Measurements from ENCODE around the gene EPB41L1. TPM values are rescaled to one million over a fixed set of nuclear protein-coding genes. Genes with fewer than 3 reads are reported as not detected.
A peak's percentile ranks its signal among the peaks of the same experiment; 100 is the strongest.

The EPB41L1 gene
- polyA plus RNA-seq, 1 donor (not counting 4 experiments of a cell fraction or from before 2014, with no cell fraction given), result 1.2 TPM

- no peaks in the 10 kb centered on the region for H4K20me1 ChIP-seq (ENCODE audit: control insufficient read depth, extremely low read depth, insufficient read depth, low read length)
- H2AFZ ChIP-seq (ENCODE audit: control insufficient read depth, low read length), result no peak overlapping the region
- peaks cover 25% of the 10 kb centered on the region for H3K79me2 ChIP-seq (ENCODE audit: control insufficient read depth, insufficient read depth, low read length)
- H3K36me3 ChIP-seq (ENCODE audit: control insufficient read depth in 2 of 2, extremely low read depth in 1 of 2, insufficient read depth in 2 of 2, low read length in 2 of 2), result peaks cover 13 to 20% of the 10 kb centered on the region in 2 experiments
- DNase-seq (ENCODE audit: low read depth, low spot score) (no peak), FAIRE-seq (peak; percentile 99)
- TF ChIP-seq CTCF (optimal IDR thresholded peaks at IDR 0.05 in 1 of 3, IDR thresholded peaks at IDR 0.05 in 1 of 3, conservative IDR thresholded peaks at IDR 0.05 in 1 of 3; ENCODE audit: extremely low read depth in 1 of 3, insufficient read depth in 2 of 3, low read length in 3 of 3), result no peak
- TF ChIP-seq EZH2 (IDR thresholded peaks at IDR 0.05; ENCODE audit: low read length), result no peak
- H3K9ac ChIP-seq (ENCODE audit: control insufficient read depth, extremely low read depth, insufficient read depth, low read length), result no peak overlapping the region
- H3K4me1 ChIP-seq (ENCODE audit: control insufficient read depth, extremely low read depth, insufficient read depth, low read length), result peaks cover 25% of the 10 kb centered on the region
- no peak overlapping the region for H3K27ac ChIP-seq (ENCODE audit: control insufficient read depth, insufficient read depth, low read length)
- H3K9me3 ChIP-seq (ENCODE audit: control insufficient read depth, low read depth, low read length), result no peaks in the 10 kb centered on the region
- no peaks in the 10 kb centered on the region for H3K9me1 ChIP-seq (ENCODE audit: control insufficient read depth, extremely low read depth, insufficient read depth, low read length)
- H3K4me2 ChIP-seq (ENCODE audit: control insufficient read depth, extremely low read depth, insufficient read depth, low read depth, low read length), result peak overlapping the region; percentile 39
- H3K27me3 ChIP-seq (ENCODE audit: control insufficient read depth, extremely low read depth, insufficient read depth, low read length), result no peaks in the 10 kb centered on the region
- H3K4me3 ChIP-seq (ENCODE audit: control insufficient read depth in 2 of 3, extremely low read depth in 1 of 3, insufficient read depth in 2 of 3, low read depth in 1 of 3, low read length in 3 of 3), result no peak overlapping the region
- dilution Hi-C loops (cut with MboI; ENCODE audit: extremely low pct_ligation_motif_present, low sequenced_read_pairs), result no loop called here
These were observed 96.9 kb downstream of the EPB41L1 start for GRCh38 chr20:36251426-36251825.

DNA sequence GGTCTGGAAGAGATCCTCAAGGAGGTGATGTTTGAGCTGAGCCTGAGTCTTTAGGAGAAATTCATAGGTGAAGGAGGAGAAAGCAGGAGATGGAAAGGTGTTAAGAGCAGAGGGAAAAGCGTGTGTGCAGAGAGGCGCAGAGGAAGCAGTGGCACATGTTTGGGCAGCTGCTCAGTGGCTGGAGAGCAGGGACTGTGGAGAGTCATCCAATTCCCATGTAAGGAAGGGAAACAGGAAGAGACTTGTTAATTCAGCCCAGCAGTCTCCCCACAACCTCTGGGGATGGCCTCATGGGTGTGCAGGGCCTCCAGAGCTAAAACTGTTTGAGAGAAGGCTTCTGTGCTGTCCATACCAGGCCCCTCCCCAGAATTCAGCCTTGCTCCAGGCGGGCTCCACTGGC lies 98.0 kb downstream of the EPB41L1 start:
- Histone ChIP-seq H3K27ac (ENCODE audit: control insufficient read depth, insufficient read depth, low read length) (no peak overlapping the region), H3K4me2 (ENCODE audit: control insufficient read depth, extremely low read depth, insufficient read depth, low read depth, low read length) (peak overlapping the region; percentile 39), H2AFZ (ENCODE audit: control insufficient read depth, low read length) (no peak overlapping the region), H3K9ac (ENCODE audit: control insufficient read depth, extremely low read depth, insufficient read depth, low read length) (no peak overlapping the region), H3K4me1 (ENCODE audit: control insufficient read depth, extremely low read depth, insufficient read depth, low read length) (peaks cover 25% of the 10 kb centered on the region), H3K4me3 (ENCODE audit: control insufficient read depth in 2 of 3, extremely low read depth in 1 of 3, insufficient read depth in 2 of 3, low read depth in 1 of 3, low read length in 3 of 3) (no peak overlapping the region), H3K36me3 (ENCODE audit: control insufficient read depth in 2 of 2, extremely low read depth in 1 of 2, insufficient read depth in 2 of 2, low read length in 2 of 2) (peaks cover 11 to 25% of the 10 kb centered on the region in 2 experiments), H3K9me3 (ENCODE audit: control insufficient read depth, low read depth, low read length) (no peaks in the 10 kb centered on the region), H4K20me1 (ENCODE audit: control insufficient read depth, extremely low read depth, insufficient read depth, low read length) (no peaks in the 10 kb centered on the region), H3K27me3 (ENCODE audit: control insufficient read depth, extremely low read depth, insufficient read depth, low read length) (no peaks in the 10 kb centered on the region), H3K9me1 (ENCODE audit: control insufficient read depth, extremely low read depth, insufficient read depth, low read length) (no peaks in the 10 kb centered on the region), H3K79me2 (ENCODE audit: control insufficient read depth, insufficient read depth, low read length) (peaks cover 22% of the 10 kb centered on the region)
- TF ChIP-seq EZH2 (IDR thresholded peaks at IDR 0.05; ENCODE audit: low read length) (no peak), CTCF (optimal IDR thresholded peaks at IDR 0.05 in 1 of 3, IDR thresholded peaks at IDR 0.05 in 1 of 3, conservative IDR thresholded peaks at IDR 0.05 in 1 of 3; ENCODE audit: extremely low read depth in 1 of 3, insufficient read depth in 2 of 3, low read length in 3 of 3) (no peak)
- FAIRE-seq (peak; percentile 91), DNase-seq (ENCODE audit: low read depth, low spot score) (no peak)
- dilution Hi-C loops (cut with MboI; ENCODE audit: extremely low pct_ligation_motif_present, low sequenced_read_pairs), result no loop called here
